Activated naive CD4-positive, alpha-beta T cell treated with anti-CD3 and anti-CD28 coated beads, Interleukin-2, amount 10 ng/mL, durations not matched to agents 5 hours and 36 hours (primary cell): ENCODE data around the gene N4BP2L1. TPM values are rescaled to one million over a fixed set of nuclear protein-coding genes. Genes with fewer than 3 reads are reported as not detected.

Experiments
- total RNA-seq, 2 experiments: library from RNA; stranded (reverse); gene quantifications; one replicate each; pipeline ENCODE4 v1.2.3, GENCODE V29; 2021

N4BP2L1 gene
- 10 to 100 TPM; 44.4 to 46.4 TPM for total RNA-seq

GRCh38 chr13:32427852-32428580, at the start of gene N4BP2L1:
N4BP2L1 (minus strand) TSS chr13:32428130; CDS start chr13:32428082, 48 bp downstream.

Other genes starting within 250 kb of the N4BP2L1 start
- gene ZAR1L, start 112.8 kb downstream of the N4BP2L1 start, total RNA-seq = not detected
- 10 to 100 TPM; 11.9 to 17.7 TPM for gene BRCA2, start 112.6 kb downstream of the N4BP2L1 start, total RNA-seq
- 100 to 1,000 TPM; 131 to 137 TPM for gene N4BP2L2, start 110.7 kb upstream of the N4BP2L1 start, total RNA-seq
- 10 to 100 TPM; 61.4 to 63.5 TPM for gene PDS5B, start 158.3 kb upstream of the N4BP2L1 start, total RNA-seq